ENCODE data around the gene NDOR1. TPM values are rescaled to one million over a fixed set of nuclear protein-coding genes. Genes with fewer than 3 reads are reported as not detected.

NDOR1 gene
- total and polyA plus RNA-seq, 2 donors (not counting 3 experiments of a cell fraction or from before 2014, with no cell fraction given) = 13.5 to 26.7 TPM

DNA sequence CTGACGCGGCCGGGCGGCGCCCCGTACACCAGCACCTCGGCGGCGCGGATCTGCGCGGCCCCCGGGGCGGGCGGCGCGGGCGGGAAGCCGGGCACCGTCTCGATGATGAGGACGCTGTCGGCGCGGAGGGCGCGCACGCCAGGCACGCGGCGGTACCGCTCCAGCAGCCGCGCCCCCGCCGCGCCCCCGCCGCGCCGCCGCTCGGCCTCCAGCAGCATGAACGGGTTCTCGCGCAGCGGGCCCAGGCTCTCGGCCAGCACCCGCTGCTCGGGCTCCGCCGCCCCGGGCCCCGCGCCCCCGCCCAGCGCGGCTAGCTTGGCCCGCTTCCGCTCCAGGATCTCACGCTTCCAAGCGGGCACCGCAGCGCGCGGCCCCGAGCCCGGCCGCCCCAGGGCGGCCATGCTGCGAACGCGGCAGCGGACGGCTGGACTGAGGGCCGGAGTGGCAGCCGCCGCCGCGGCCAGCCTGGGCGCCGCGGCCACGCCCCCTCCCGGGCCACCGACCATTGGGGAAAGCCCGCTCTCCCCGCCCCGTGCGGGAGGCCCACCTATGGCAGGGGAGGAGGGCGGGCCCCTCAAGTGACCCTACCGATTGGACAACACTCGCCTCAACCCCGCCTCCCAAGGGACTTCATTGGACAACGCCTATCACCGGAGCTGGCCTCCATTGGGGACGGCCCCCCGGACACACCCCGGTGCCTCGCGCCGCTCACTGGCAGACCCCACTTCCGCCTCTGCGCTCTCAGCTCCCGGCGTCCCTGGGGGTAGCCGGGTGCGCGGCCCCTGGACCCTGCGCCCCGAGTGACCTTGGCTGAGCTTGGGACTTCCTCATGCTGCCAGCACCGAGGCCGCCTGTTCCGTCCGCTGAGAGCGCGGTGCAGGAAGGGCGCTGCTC lies 4.9 kb upstream of the NDOR1 start, which contains the start of gene TPRN:
TPRN (minus strand) TSS at position 431 of the 894 bp plus-strand sequence; CDS start at position 401, 30 bp downstream.
- no peak within 1 kb of the TSS for H3K9ac ChIP-seq (replicated peaks; ENCODE audit: extremely low read depth, insufficient read depth, low read length)
- no peaks in the 10 kb centered on the region for H3K9me3 ChIP-seq (replicated peaks; ENCODE audit: control insufficient read depth, insufficient read depth, low read length)
- peaks cover 19% of the 10 kb centered on the region for H3K79me2 ChIP-seq (ENCODE audit: control insufficient read depth, insufficient read depth, low read length)
- FAIRE-seq (peak; percentile 96), DNase-seq (ENCODE audit: low read depth, low spot score) (peak; percentile 98)
- no peaks in the 10 kb centered on the region for H4K20me1 ChIP-seq (replicated peaks; ENCODE audit: control insufficient read depth, extremely low read depth, insufficient read depth, low read length)
- H3K4me3 ChIP-seq (replicated peaks in 1 of 3; ENCODE audit: insufficient read depth in 1 of 3, low read depth in 1 of 3, low read length in 3 of 3) = peak within 1 kb of the TSS in 2 of 3 experiments; percentile 27 to 80
- peak within 1 kb of the TSS; percentile 55 for H2AFZ ChIP-seq (ENCODE audit: low read depth, low read length)
- no peaks in the 10 kb centered on the region for H3K36me3 ChIP-seq (ENCODE audit: control insufficient read depth in 2 of 2, extremely low read depth in 1 of 2, insufficient read depth in 2 of 2, low read length in 2 of 2)
- H3K9me1 ChIP-seq (replicated peaks; ENCODE audit: control insufficient read depth, extremely low read depth, insufficient read depth, low read length) = no peaks in the 10 kb centered on the region
- intact Hi-C loops (cut with micrococcal nuclease) (loop anchor here (1.0 to 2.0 kb wide), 5 partner anchors 11 to 71 kb away; partner anchors contain the start of gene TUBB4B), dilution Hi-C loops (cut with MboI; ENCODE audit: extremely low pct_ligation_motif_present, low sequenced_read_pairs) (no loop called here)
- no peaks in the 10 kb centered on the region for H3K27me3 ChIP-seq (ENCODE audit: control insufficient read depth in 2 of 2, insufficient read depth in 2 of 2, low read length in 2 of 2)
- TF ChIP-seq POLR2A (IDR thresholded peaks at IDR 0.05; ENCODE audit: low read depth, low read length) (peak; percentile 98), MYC (IDR thresholded peaks at IDR 0.05; ENCODE audit: low read depth, low read length) (no peak), GATA2 (IDR thresholded peaks at IDR 0.05; ENCODE audit: insufficient read depth, insufficient read length, low read depth, low read length) (no peak), EZH2 (IDR thresholded peaks at IDR 0.05; ENCODE audit: borderline replicate concordance, low read depth, low read length, severe bottlenecking) (no peak), POLR2AphosphoS5 (IDR thresholded peaks at IDR 0.05; ENCODE audit: insufficient read depth, low read depth, low read length) (peak; percentile 92), FOS (IDR thresholded peaks at IDR 0.05; ENCODE audit: borderline replicate concordance, insufficient read depth, low read length) (no peak)
- TF ChIP-seq, protein P1, sequence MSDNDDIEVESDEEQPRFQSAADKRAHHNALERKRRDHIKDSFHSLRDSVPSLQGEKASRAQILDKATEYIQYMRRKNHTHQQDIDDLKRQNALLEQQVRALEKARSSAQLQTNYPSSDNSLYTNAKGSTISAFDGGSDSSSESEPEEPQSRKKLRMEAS (IDR thresholded peaks at IDR 0.05; ENCODE audit: insufficient read depth, insufficient read length) = no peak
- POLR2A ChIA-PET = interaction anchor here (0.6 to 1.2 kb wide), 6 partner anchors 11 to 75 kb away, joined by 3 to 10 read pairs (median 6); partner anchors contain the start of genes ANAPC2, SSNA1 and TUBB4B
- CTCF ChIA-PET = interaction anchor here (0.8 to 1.5 kb wide), 7 partner anchors 11 to 154 kb away, joined by 3 to 7 read pairs (median 3); partner anchors contain the start of genes CYSRT1, NPDC1, RNF208 and RNF224
- peaks cover 21% of the 10 kb centered on the region for H3K4me1 ChIP-seq (ENCODE audit: control insufficient read depth, extremely low read depth, insufficient read depth, low read length)
- H3K27ac ChIP-seq (ENCODE audit: insufficient read depth, low read depth, low read length) = no peak within 1 kb of the TSS
- no TSS peak for BruUV-seq (replicated peaks)
- H3K4me2 ChIP-seq (ENCODE audit: insufficient read depth, low read length) = peak within 1 kb of the TSS; percentile 46

Measured in endothelial cell of umbilical vein (primary cell).